Body of pancreas (tissue), 4 donors: ENCODE results near the gene SSUH2.

ENCODE experiments used
- CTCF ChIP-seq, 7 experiments: fragments of 450-650 bp in 4 of 7; fragments of 200-600 bp in 3 of 7; sonication (generic) in 3 of 7; IDR thresholded peaks; one replicate each; pipeline ENCODE4 v1.5.1; 2016 to 2019; ENCODE audit warnings: antibody characterized with exemption in 7 of 7
- POLR2A ChIP-seq, 3 donors: fragments of 450-650 bp; IDR thresholded peaks; one replicate each; pipeline ENCODE4 v1.6.1; 2016; ENCODE audit warnings: antibody characterized with exemption in 3 of 3, mild to moderate bottlenecking in 2 of 3

DNA sequence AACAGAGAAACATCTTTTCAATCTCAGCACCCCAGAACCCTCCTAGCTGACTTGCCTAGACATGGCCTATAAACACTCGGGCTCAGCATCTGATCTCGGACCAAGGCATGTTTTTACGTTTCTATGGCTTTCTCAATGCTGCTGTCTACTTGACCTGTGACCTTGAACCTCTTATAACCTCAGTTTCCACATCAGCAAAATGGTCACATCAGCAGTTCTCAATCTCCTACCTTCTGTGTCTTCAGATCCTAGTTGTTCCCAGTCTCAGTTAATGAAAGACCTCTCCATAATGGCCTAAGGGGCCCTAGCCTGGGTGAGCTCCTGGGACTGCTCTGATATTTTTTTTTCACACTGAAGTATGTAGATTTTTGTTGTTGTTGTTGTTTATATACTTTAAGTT is 39.6 kb downstream of the SSUH2 start:
- TF ChIP-seq CTCF (IDR thresholded peaks at IDR 0.05) (no peak), POLR2A (IDR thresholded peaks at IDR 0.05) (no peak)
